ENCODE results near the gene OR51A2. TPM values are rescaled to one million over a fixed set of nuclear protein-coding genes. Genes with fewer than 3 reads are reported as not detected.

The OR51A2 gene
- total RNA-seq, 1 experiment from 2014 or later: not detected

Other genes with a start within 250 kb of the OR51A2 start
- not detected for gene OR51F1, start 185.8 kb downstream of the OR51A2 start, total RNA-seq (2021; ENCODE audit: unreplicated experiment)
- gene OR52R1, start 151.3 kb downstream of the OR51A2 start, total RNA-seq (2021; ENCODE audit: unreplicated experiment): not detected
- not detected for gene OR51F2, start 134.4 kb downstream of the OR51A2 start, total RNA-seq (2021; ENCODE audit: unreplicated experiment)
- gene OR51S1, start 106.5 kb downstream of the OR51A2 start, total RNA-seq (2021; ENCODE audit: unreplicated experiment): not detected
- not detected for gene OR51T1, start 73.8 kb downstream of the OR51A2 start, total RNA-seq (2021; ENCODE audit: unreplicated experiment)
- gene OR51A7, start 51.9 kb downstream of the OR51A2 start, total RNA-seq (2021; ENCODE audit: unreplicated experiment): not detected
- gene OR51G2, start 36.4 kb downstream of the OR51A2 start, total RNA-seq (2021; ENCODE audit: unreplicated experiment): not detected
- not detected for gene OR51G1, start 31.4 kb downstream of the OR51A2 start, total RNA-seq (2021; ENCODE audit: unreplicated experiment)
- not detected for gene OR51A4, start 8.1 kb downstream of the OR51A2 start, total RNA-seq (2021; ENCODE audit: unreplicated experiment)
- gene OR51L1, start 39.1 kb upstream of the OR51A2 start, total RNA-seq (2021; ENCODE audit: unreplicated experiment): not detected
- not detected for gene OR52J3, start 90.8 kb upstream of the OR51A2 start, total RNA-seq (2021; ENCODE audit: unreplicated experiment)
- not detected for gene OR52E2, start 103.9 kb upstream of the OR51A2 start, total RNA-seq (2021; ENCODE audit: unreplicated experiment)
- gene OR52E1, start 113.9 kb upstream of the OR51A2 start, total RNA-seq (2021; ENCODE audit: unreplicated experiment): not detected
- gene OR52A5, start 182.6 kb upstream of the OR51A2 start, total RNA-seq (2021; ENCODE audit: unreplicated experiment): not detected
- gene OR52A1, start 199.0 kb upstream of the OR51A2 start, total RNA-seq (2021; ENCODE audit: unreplicated experiment): not detected
- gene OR51V1, start 245.0 kb upstream of the OR51A2 start, total RNA-seq (2021; ENCODE audit: unreplicated experiment): not detected